Measurements from ENCODE around the gene LMO7. TPM values are rescaled to one million over a fixed set of nuclear protein-coding genes. Genes with fewer than 3 reads are reported as not detected.
"Not testable (repeated sequence)": the region's sequence is repeated elsewhere in the genome, so short reads cannot be mapped to it uniquely, and the experiment has no call there.

Gene LMO7
- total RNA-seq, 4 donors from 2014 or later = 87.0 to 293 (median 187) TPM

- Histone ChIP-seq H3K27ac (peak overlapping the region in 1 of 4 donors; percentile 30), H3K4me1 (peaks cover 0 to 31% (median 0%) of the 10 kb centered on the region in 3 donors), H3K36me3 (no peaks in the 10 kb centered on the region), H3K4me3 (no peak overlapping the region), H3K9me3 (no peaks in the 10 kb centered on the region), H3K27me3 (no peaks in the 10 kb centered on the region)
- DNase-seq = no peak
- TF ChIP-seq CTCF (IDR thresholded peaks at IDR 0.05) (no peak), POLR2A (IDR thresholded peaks at IDR 0.05) (no peak)
- intact Hi-C loops (cut with DNase I) = no loop called here
Observed at GRCh38 chr13:75771818-75772217, 135.7 kb downstream of the LMO7 start.

- TF ChIP-seq CTCF (IDR thresholded peaks at IDR 0.05) (no peak), POLR2A (IDR thresholded peaks at IDR 0.05) (no peak)
- Histone ChIP-seq H3K9me3 (no peaks in the 10 kb centered on the region), H3K36me3 (peaks cover 0 to 11% (median 0%) of the 10 kb centered on the region in 3 donors), H3K27me3 (no peaks in the 10 kb centered on the region), H3K4me1 (peaks cover 0 to 23% (median 0%) of the 10 kb centered on the region in 3 donors), H3K27ac (no peak overlapping the region), H3K4me3 (no peak overlapping the region)
- 76 to 88% methylated on average over 1 of the region's 1 CpG for WGBS, 2 donors
- intact Hi-C loops (cut with DNase I) = no loop called here
- DNase-seq = no peak
Observed at GRCh38 chr13:75774176-75774575, 138.0 kb downstream of the LMO7 start.

- no peak overlapping the region for H3K4me3 ChIP-seq
- peaks cover 0 to 11% (median 0%) of the 10 kb centered on the region in 3 donors for H3K36me3 ChIP-seq
- no peak overlapping the region for H3K27ac ChIP-seq
- intact Hi-C loops (cut with DNase I) = no loop called here
- H3K4me1 ChIP-seq = peaks cover 0 to 8% (median 0%) of the 10 kb centered on the region in 3 donors
- peaks cover 0 to 8% (median 0%) of the 10 kb centered on the region in 3 donors for H3K9me3 ChIP-seq
- no peaks in the 10 kb centered on the region for H3K27me3 ChIP-seq
- no peak for DNase-seq
- 66 to 68% methylated on average over 3 of the region's 3 CpGs for WGBS, 2 donors
- TF ChIP-seq CTCF (IDR thresholded peaks at IDR 0.05) (no peak), POLR2A (IDR thresholded peaks at IDR 0.05) (no peak)
Observed at GRCh38 chr13:75776550-75776949, 140.4 kb downstream of the LMO7 start.

GRCh38 chr13:75779393-75779792 is 143.3 kb downstream of the LMO7 start:
- DNase-seq = no peak
- intact Hi-C loops (cut with DNase I) = no loop called here
- peaks cover 0 to 11% (median 0%) of the 10 kb centered on the region in 3 donors for H3K9me3 ChIP-seq
- H3K4me1 ChIP-seq = no peaks in the 10 kb centered on the region
- peaks cover 0 to 20% (median 0%) of the 10 kb centered on the region in 3 donors for H3K36me3 ChIP-seq
- TF ChIP-seq CTCF (IDR thresholded peaks at IDR 0.05) = no peak
- no peak for TF ChIP-seq POLR2A (IDR thresholded peaks at IDR 0.05)
- H3K27ac ChIP-seq = no peak overlapping the region
- H3K27me3 ChIP-seq = no peaks in the 10 kb centered on the region
- WGBS, 2 donors = 85 to 92% methylated on average over 3 of the region's 3 CpGs
- H3K4me3 ChIP-seq = no peak overlapping the region

GRCh38 chr13:75780103-75780502 is 144.0 kb downstream of the LMO7 start:
- H3K27me3 ChIP-seq; H3K27ac ChIP-seq; H3K4me1 ChIP-seq; H3K4me3 ChIP-seq; intact Hi-C loops (cut with DNase I); DNase-seq: not testable (repeated sequence)
- H3K36me3 ChIP-seq = peaks cover 0 to 20% (median 0%) of the 10 kb centered on the region in 3 donors
- WGBS, 2 donors = 78 to 79% methylated on average over 5 of the region's 5 CpGs
- peaks cover 0 to 11% (median 0%) of the 10 kb centered on the region in 3 donors for H3K9me3 ChIP-seq

GRCh38 chr13:75782985-75783384 is 146.9 kb downstream of the LMO7 start:
- no peak overlapping the region for H3K4me3 ChIP-seq
- H3K27me3 ChIP-seq = no peaks in the 10 kb centered on the region
- intact Hi-C loops (cut with DNase I) = no loop called here
- H3K36me3 ChIP-seq = peaks cover 0 to 20% (median 0%) of the 10 kb centered on the region in 3 donors
- DNase-seq = no peak
- no peak overlapping the region for H3K27ac ChIP-seq
- peaks cover 0 to under 1% (median 0%) of the 10 kb centered on the region in 3 donors for H3K4me1 ChIP-seq
- H3K9me3 ChIP-seq = peaks cover 0 to 11% (median 0%) of the 10 kb centered on the region in 3 donors
- 44 to 57% methylated on average over 1 of the region's 1 CpG for WGBS, 2 donors
- TF ChIP-seq POLR2A (IDR thresholded peaks at IDR 0.05) (no peak), CTCF (IDR thresholded peaks at IDR 0.05) (no peak)
